HG03045 (cell line): ENCODE data around the gene PDIK1L.

Experiments used
- ATAC-seq: cut with Tn5 transposase; IDR thresholded peaks from one replicate; pipeline ENCODE4 v1.9.1; 2021; ENCODE audit warnings: mild to moderate bottlenecking, moderate library complexity; ENCODE audit not compliant: unreplicated experiment

The PDIK1L gene

DNA sequence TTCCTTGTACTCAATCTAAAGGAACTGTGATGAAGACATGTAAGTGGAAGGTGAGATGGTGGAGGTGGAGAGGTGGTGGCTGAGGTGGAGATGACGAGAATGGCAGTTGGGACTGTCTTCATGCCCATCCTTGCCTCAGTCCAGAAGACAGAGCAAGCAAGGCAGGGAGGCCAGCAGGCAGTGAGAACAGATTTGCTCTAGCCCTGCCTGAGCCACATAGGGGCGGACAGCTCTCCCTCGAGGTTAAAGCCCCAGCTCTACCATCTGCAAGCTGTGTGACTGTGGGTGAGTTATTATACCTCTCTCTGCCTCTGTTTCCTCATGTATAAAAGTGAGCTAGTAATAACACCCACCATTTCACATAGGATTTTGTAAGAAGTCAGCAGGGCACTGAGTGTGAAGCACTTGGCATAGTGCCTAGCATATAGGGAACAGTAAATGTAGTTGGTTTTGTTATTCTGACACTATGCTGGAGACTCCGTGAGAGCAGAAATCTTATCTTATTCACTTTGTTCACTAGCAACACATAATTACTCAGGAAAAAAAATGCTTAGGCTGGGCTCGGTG is 42.4 kb downstream of the PDIK1L start:
- no peak for ATAC-seq

DNA sequence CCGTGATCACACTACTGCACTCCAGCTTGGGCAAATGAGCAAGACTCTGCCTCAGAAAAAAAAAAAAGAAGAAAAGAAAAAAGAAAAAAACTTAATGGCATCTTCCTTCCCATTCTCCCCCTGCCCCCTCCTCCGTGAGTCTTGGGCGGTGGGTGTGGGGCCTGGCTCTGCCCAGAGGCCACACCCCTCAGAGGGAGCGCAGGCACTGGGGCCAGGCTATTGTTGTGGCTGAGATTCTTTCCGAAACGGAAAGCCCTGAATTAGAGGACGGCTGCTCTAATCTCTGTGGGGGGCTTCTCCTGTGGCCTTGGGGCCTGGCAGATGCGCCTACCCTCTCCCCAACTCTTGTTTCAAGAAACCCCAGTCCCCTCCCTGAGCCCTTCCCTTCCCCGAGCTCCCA is 43.1 kb downstream of the PDIK1L start:
- ATAC-seq: no peak

DNA sequence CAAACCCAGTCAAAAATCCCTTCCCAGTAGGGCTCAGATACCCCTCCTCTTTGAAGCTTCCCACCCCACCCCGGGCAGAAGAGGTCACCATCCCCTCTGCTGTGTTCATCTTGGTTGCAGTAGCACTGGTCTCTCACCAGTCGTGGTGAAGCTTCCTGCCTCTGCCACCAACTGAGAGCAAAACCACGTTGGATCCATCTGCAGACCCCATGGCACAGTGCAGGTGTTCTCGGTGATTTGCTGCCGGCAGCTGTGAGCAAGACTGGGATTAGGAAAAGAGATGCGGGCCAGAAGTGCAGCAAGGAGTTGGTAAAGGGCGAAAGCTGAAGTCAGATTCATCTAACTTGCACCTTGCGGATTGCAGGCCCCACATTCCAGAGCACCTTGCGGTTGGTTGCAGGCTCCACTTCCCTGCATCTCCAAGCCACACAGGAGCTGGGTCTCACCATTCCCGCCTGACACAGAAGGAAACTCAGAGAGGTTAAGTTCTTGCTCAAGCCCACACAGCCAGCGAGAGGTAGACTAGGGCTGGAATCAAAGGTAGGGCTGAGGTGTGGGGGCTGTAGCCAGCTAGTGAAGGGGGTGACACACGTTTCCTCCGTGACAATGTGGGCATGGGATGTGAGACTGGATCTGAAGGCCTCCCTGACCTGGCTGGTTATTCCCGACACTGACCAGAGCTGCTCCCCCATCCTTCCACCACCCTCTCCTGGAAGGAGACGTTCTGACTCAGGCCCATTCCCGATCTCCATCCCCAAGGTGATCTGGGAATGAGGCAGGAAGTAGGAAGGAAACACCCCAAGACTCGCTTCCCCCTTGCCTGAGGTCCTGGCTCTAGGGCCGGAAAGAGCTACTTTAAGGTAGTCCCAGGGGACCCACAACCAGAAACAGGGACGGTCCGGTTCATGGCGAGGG is 44.0 kb downstream of the PDIK1L start:
- no peak for ATAC-seq

DNA sequence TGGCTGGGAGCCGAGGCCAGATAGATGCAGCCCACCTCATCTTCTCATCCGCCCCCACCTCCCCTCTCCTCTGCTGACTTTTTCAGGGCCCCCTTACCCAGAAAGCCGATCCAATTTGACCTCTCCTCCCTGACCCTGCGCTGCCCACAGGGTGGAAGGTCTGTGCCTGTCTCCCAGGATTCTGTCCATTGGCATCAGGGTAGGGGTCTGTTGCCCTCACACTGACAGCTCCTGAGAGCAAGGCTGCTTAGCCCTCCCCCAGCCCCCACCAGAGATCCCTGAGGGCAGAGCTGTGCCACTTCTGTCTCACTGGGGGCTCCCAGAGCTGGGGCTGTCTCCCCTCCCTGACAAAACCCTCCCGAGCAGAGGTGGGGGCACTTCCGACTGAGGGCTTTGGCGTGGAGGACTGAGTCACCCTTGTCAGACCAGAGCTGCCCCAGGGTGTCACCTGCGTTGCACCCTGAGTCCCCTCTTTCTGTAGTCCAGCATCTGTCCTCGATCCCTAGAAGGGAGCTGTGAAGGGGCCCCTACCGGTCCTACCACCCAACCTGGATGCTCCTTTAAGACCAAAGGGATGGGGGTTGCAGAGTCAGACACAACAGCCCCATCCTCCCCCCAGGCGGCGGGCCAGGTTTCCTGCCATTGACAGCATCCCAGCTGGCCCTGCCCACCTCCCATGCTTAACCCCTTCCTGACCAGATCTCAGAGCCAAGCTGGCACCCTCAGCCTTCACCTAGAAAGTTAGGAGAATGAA is 44.8 kb downstream of the PDIK1L start:
- ATAC-seq: no peak

DNA sequence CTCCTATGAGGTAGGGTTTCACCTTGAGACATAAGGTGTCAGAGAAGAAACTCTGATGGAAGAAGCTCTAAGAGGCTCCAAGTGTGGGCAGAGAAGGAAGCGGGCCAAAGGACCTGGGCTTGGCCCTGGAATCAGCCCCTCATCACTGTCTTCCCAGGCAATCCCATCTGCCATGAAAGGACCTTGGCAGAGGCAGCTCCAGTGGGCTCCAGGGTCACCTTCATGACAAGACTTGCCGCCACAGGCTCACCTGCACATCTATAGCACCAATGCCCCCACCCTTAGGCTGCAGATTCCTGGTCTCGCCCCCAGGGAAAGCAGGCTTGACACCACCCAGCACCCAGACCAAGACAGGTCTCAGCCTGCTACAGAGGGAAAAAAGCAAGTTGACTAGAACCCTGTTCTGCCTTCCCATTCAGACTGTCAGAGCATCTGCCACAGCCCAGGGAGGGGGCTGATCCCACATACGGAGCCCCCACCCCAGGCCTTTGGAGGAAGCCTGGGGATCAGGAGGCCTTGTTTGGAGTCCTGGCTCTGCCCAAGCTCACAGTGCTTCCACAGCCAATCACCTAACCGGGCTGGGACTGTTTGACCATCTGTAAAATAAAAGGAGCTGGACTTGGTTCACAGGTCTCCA is 46.8 kb downstream of the PDIK1L start:
- no peak for ATAC-seq

DNA sequence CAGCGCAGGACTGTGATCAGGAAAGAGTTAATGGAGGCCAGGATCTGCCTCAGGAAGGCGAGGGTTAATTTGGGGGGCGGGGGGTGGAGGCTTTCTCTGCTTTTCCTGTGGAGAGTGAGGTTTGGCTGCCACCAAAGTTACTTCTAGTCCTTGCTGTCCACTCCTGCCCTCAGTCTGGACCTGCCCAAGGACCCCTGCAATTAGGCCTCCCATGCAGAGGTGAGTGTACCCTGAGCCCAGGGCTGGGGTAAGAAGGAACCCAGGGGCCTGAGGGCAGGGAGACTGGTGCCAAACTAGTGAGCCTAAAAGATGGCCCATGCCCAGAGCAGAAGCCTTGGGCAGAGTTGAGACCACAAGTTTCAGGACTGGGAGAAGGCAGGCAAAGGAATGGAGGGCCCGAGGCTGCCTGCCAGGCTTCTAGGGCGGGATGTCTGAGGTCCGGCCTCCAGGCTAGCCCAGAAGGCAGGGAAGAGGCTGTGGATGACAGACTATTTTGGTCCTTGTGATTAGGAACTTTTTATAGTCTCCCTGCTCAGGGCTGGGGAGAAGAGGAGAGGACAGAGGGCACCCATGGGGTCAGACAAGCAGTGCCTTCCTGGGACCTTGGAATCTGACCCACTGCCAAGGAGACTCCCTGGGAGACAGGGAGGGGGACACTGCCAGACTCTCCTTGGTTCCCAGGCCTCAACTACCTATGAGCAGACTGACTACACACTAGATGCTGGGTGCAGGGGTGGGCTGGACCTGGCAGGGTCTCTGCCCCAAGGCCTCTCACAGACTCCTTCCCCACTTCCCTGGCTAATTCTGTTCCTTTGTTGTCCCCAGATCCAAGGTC is 47.5 kb downstream of the PDIK1L start, which contains the start of gene FAM110D:
Gene FAM110D (plus strand): TSS at position 172 of the 835 bp plus-strand sequence. CDS start 2,213 bp downstream, outside the sequence.
- ATAC-seq: no peak

DNA sequence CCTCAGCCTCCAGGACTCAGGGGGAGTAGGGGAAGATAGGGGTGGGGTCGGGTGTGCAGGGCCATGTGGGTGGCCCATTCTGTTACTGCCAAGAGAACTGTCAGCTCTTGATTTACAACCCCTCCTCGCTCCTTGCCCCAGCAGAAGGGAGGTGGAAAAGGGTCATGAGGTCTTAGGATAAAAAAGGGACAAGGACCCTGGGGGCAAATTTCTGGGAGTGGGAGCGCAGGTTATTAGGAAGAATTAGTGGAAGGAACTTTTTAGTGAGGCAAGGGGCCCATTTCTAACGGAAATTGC is 48.1 kb downstream of the PDIK1L start:
- no peak for ATAC-seq

DNA sequence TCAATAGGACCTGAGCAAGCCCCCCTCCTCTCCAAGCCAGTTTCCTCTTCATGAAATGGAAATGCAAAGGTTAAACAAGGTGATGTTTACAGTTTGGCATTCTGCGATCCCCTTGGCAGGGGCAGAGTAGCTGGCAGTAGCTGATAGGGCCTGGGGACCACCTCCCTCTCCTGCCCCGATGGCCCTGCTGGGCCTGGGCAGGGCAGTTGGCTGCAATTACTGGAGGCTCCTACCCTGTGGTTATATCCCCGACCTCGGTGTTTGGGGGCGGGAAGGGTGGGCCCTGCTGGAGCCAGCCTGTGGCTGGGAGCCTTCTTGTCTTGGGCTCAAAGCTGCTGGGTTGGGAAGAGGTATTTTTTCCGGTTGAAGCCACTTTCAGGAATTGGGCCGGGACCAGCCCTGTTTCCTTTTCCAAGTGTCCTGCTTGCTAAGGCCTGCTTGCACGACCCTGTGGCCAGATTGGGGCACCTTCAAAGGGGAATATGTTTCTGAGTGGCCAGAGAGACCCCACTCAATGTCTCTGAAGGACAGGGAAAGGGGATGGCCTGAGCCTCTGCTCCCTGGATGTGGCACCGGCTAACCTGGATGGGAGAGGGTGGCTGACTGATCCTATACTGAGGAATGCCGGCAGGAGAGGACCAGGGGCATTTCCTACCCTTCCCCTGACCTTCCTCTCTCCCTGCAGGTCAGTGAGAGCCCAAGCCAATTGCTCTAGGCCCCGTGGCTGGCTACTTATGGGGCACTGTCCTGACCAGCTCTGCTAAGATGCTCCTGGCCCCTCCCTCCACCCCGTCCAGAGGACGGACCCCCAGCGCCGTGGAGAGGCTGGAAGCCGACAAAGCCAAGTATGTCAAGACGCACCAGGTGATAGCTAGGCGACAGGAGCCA is 49.1 kb downstream of the PDIK1L start:
- ATAC-seq: no peak

DNA sequence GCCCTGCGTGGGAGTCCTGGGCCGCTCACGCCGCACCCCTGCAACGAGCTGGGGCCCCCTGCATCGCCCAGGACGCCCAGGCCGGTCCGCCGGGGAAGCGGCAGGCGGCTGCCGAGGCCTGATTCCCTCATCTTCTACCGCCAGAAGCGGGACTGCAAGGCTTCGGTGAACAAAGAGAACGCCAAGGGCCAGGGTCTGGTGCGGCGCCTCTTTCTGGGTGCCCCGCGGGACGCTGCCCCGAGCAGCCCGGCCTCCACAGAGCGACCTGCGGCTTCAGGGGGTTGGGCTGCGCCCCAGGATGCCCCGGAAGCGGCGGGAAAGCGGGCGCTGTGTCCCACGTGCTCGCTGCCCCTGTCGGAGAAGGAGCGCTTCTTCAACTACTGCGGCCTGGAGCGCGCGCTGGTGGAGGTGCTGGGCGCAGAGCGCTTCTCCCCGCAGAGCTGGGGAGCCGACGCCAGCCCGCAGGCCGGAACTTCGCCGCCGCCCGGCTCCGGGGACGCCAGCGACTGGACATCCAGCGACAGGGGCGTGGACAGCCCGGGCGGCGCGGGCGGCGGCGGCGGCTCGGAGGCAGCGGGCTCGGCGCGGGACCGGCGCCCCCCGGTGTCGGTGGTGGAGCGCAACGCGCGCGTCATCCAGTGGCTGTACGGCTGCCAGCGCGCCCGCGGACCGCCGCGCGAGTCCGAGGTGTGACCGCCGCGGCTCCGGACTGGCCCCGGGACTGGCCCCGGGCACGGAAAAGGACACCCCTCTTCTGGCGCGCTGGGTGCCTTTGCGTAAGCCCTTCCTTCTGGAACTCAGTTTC is 50.0 kb downstream of the PDIK1L start:
- no peak for ATAC-seq

DNA sequence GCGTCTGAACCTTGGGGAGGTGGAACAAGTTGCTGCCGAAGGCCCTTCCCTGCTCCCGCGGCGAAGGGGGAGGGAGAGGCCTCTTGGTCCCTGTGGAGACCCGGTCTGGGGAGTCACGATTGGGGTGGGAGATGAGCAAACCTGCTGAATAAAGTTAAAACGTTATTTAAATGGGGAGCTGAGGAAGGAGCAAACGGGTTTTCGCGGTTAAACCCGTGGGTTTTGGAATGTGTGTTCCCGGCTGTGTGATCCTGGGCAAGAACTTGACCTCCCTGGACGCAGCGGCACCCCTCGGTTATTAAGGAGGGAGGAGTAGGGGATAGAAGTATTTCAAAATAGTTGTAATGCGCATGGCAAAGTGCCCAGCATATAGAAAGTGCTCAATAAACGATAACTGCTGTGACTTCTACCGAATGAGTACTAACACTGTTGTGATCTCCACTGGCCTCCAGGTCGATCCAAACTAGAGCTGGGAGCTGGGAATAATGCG is 50.6 kb downstream of the PDIK1L start:
- ATAC-seq: no peak

DNA sequence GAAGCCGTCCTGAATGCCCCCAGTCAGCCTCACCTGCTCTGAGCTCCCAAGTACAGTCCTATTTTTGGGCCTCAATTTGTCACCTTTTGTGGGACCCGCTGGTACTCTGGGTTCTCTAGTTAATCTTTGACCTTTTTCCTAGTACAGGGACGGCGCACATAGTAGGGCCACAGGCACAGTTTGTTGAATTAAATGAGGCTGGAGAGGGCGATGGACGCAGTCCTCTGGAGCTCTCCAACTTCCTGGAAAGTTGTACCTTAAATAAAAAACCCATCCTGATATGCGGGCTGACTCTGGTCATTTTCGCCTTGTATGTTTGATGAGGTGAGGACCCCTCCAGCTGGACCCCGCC is 52.0 kb downstream of the PDIK1L start:
- no peak for ATAC-seq

DNA sequence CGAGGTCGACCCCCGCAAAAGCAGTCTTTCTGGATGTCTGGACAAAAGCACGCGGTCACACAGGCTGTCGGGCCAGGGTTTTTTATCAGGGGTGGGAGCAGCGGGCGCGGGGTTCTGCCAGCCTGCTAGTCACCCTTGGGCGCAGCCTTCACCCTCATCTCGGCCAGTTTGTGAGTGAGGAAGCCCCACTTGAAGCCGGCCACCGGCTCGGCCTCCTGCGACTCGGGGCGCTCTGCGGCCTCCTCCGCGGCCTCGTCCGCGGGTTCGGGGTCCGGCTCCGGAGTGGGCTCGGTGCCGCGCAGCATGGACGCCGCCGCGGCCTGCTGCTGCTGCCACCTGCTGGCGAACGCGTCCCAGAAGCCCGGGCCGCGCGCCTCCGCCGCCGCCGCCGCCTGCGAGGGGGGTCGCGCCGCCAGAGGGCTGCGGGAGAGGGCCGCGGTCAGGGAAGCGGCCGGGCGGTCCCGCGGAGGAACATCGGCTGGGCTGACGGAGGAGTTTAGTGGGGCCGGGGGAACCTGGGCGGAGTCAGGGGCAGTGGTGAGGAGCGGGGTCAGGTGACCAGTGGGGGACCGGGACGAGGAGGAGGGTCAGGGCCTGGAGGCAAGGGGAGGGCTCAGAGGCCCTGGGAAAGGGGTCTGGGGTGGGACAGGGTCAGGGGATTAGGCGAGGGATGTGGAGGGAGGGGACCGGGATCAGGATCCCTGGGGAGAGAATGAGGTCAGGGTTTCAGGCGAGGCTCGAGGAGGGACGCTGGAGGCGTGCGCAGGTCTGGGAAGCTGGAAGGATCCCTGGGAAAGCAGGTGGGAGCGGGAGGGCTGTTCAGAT is 52.6 kb downstream of the PDIK1L start:
- ATAC-seq: no peak

DNA sequence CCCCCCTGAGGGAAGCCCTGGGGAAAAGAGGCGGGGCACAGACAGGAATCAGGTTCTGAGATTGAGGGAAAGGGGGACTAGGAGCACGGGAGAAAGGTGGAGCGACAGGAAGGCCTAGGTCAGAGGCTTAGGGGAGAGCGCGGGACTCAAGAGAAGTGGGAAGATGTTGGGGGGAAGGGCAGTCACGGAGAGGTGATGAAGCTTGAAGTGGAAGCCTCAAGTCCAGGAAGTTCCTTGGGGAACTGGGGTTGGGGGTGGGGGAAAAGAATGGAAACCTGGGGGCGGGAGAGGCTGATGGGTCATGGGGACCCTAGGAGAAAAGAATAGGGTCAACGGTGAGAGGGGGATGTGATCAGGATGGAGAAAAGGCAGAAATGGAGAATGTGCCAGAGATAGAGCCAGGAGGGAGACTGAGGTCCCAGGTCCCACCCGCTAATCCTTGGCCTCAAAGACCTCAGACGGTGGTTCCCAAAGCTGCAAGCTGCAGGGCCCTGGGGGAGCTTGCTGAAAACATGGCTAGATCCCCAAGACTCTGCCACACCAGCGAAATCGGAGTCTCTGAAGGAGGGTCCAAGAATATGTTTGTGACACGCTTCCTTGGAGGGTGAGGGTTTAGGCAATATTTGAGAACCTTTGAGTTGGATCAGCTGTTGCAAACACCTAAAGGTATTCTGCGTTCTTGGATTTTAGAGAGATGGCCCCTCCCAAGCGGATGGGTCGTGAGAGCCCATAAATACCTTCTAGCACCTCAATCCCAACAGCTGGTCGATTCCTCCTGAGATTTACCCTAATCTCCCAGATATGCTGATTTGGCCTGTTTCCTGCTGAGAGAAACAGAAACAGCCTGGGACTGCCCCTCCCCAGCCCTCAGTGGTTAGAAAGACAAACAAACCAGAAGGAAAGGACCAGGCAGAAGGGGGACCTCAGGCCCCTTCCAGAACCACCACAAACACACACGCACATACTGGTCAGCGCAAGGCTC is 53.5 kb downstream of the PDIK1L start:
- ATAC-seq: no peak

DNA sequence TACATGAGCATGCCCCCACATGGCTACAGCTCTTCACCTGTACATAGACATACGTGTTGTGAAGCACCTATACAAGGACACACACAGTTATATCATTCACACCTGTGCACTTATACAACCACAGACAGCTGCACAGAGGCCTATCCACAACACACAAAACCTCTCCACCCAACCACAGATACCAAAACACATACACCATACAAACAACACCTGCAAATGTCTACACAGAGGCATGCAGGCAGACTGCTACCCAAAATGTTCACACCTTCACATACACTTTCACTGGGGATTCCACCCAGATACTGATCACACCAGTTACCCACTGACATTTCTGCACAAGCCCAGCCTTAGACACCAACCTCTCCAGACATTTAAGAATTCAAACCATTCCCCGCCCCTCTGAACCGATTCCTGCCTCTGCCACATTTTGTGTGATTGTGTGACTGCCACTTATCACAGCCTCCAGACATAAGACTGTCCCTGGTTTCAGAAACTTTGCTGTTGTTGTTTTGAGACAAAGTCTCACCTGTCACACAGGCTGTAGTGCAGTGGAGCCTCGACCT is 55.2 kb downstream of the PDIK1L start:
- no peak for ATAC-seq

DNA sequence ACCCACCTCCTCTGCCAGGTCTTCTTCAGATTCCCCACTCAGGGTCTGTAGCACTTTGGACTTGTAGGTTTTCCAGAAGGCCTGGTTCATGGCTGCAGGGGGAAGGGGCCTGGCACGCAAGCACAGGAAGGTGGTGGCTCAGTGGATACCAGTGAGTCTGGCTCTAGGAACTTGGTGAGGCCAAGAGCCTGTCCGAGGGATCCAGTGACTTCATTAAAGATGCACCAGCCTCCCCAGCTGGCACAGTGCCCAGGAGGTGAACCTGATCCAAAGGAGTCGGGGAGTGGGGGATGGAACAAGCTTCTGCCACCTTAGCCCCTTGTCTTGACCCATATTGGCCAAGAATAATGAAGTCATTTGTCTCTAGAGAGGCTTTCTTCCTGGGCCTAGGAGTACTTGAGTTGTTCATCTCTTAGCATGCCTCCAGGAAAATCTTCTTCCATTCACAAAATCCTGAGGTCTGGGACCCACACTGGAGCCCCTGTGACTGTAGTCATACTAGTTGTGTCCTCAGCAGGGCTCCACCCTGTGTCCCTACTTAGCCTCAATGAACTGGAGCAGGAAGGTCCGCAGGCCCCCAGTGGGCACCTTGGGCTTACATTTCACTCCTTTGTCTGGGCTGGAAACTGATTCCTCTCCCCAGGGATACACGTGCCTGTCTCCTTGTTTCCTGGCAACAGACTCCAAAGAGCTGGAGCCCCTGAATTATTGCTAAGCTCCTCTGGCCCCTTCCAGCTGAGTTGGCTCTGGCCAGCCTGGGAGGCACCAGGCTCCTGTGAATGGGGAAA is 57.0 kb downstream of the PDIK1L start, which contains the start of gene C1orf232:
Gene C1orf232 (minus strand): TSS at position 554 of the 788 bp plus-strand sequence. CDS start 464 bp downstream, at position 90.
- no peak for ATAC-seq
